ENCODE results near the gene COL24A1.
"Not testable (repeated sequence)": the region's sequence is repeated elsewhere in the genome, so short reads cannot be mapped to it uniquely, and the experiment has no call there.

Gene COL24A1

DNA sequence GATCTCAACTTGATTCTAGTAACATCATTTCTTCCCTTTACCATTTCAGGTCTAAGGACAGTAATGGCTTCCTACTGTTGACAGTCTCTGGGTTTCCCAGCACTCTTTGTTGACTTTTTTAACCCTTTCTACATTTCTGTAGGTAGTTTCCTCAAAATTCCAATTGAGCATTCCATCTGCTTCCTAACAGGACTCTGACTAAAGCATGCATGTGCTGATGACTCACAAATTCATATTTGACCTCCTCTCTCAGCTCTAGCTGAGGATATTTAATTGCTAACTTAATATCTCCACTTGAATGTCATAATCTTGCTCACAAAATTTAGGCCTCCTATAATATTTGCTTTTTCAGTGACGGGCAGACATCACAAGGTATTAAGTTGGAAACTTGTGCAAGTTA, 355.1 kb downstream of the COL24A1 start:
- WGBS = 100% methylated on average over 1 of the region's 1 CpG
- Histone ChIP-seq H3K9ac (ENCODE audit: low read depth, low read length) (no peak overlapping the region), H3K4me1 (ENCODE audit: insufficient read depth, low read length) (no peaks in the 10 kb centered on the region)

DNA sequence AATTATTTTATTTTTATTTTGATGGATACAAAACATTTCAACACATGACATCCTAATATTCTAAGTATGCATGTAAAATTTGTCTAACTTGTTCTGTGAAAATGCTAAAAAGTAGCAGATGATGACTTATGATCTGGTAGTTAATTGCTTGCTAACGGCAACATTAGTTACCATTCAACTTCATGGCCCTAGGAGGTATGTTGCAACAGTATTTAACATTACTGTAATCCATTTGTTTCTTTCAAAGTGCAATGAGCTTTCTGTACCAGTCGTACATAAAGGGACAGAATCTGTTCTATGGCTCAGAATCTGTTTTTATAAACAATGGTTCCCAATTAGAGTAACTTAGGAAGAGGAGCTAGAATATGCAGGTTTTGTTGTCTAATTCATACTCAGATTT, 356.8 kb downstream of the COL24A1 start:
- WGBS = 100% methylated on average over 2 of the region's 2 CpGs
- Histone ChIP-seq H3K9ac (ENCODE audit: low read depth, low read length) (no peak overlapping the region), H3K9me3 (ENCODE audit: insufficient read depth, low read depth, low read length) (no peaks in the 10 kb centered on the region), H3K27ac (ENCODE audit: low read depth, low read length) (no peak overlapping the region), H3K27me3 (ENCODE audit: insufficient read depth, low read length) (no peaks in the 10 kb centered on the region), H3K36me3 (ENCODE audit: insufficient read depth, low read length) (no peaks in the 10 kb centered on the region), H3K4me1 (ENCODE audit: insufficient read depth, low read length) (no peaks in the 10 kb centered on the region), H3K4me3 (ENCODE audit: low read length) (no peak overlapping the region)

More for the DNA sequence above, 355.1 kb downstream of the COL24A1 start:
- Histone ChIP-seq H3K36me3 (ENCODE audit: insufficient read depth, low read length) (no peaks in the 10 kb centered on the region), H3K9me3 (ENCODE audit: insufficient read depth, low read depth, low read length) (no peaks in the 10 kb centered on the region), H3K27me3 (ENCODE audit: insufficient read depth, low read length) (no peaks in the 10 kb centered on the region), H3K27ac (ENCODE audit: low read depth, low read length) (no peak overlapping the region), H3K4me3 (ENCODE audit: low read length) (no peak overlapping the region)

DNA sequence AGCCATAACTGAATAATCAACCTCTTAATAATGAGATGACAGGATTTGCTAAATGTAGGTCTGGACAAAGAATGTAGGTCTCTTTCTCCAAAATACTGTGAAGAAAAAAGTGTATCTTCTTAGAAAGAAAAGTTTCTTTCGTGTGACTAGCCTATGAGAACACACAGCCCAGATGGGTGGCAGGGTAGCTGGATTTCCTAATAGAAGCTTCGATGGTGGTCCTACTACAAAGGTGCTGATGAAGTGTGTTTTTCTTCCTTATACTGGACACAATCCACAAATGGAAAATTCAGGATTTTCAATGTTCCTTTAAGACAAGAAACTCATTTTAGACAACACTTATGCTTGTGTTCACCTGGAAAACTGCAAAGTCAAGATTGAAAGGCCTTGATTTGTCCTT, 358.2 kb downstream of the COL24A1 start:
- no peaks in the 10 kb centered on the region for H3K4me1 ChIP-seq (ENCODE audit: insufficient read depth, low read length)
- 96% methylated on average over 2 of the region's 2 CpGs for WGBS
- no peaks in the 10 kb centered on the region for H3K9me3 ChIP-seq (ENCODE audit: insufficient read depth, low read depth, low read length)
- no peaks in the 10 kb centered on the region for H3K27me3 ChIP-seq (ENCODE audit: insufficient read depth, low read length)
- H3K36me3 ChIP-seq (ENCODE audit: insufficient read depth, low read length) = no peaks in the 10 kb centered on the region
- H3K27ac ChIP-seq (ENCODE audit: low read depth, low read length) = no peak overlapping the region
- no peak overlapping the region for H3K9ac ChIP-seq (ENCODE audit: low read depth, low read length)
- no peak overlapping the region for H3K4me3 ChIP-seq (ENCODE audit: low read length)

GRCh38 chr1:85777021-85777420, 379.6 kb downstream of the COL24A1 start:
- WGBS = 91% methylated on average over 6 of the region's 6 CpGs
- H3K4me3 ChIP-seq (ENCODE audit: low read length); H3K4me1 ChIP-seq (ENCODE audit: insufficient read depth, low read length); H3K27me3 ChIP-seq (ENCODE audit: insufficient read depth, low read length); H3K9me3 ChIP-seq (ENCODE audit: insufficient read depth, low read depth, low read length); H3K27ac ChIP-seq (ENCODE audit: low read depth, low read length); H3K36me3 ChIP-seq (ENCODE audit: insufficient read depth, low read length); H3K9ac ChIP-seq (ENCODE audit: low read depth, low read length): not testable (repeated sequence)

DNA sequence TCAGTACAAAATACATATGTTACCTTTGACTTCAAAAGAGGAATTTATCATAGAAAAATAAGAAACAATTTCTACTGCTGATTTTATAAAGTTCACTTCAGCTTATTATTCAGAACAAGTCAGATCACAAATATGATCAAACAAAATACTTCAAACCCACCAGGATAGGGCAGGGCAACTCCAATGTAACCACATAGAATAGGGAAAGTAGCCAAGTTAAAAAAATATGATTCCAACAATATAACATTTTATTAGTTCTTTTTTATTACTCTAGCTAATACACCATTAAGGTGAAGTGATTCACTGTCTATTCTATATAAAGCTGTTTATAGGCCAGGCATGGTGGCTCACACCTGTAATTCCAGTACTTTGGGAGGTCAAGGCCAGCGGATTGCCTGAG, 393.8 kb downstream of the COL24A1 start:
- Histone ChIP-seq H3K9ac (ENCODE audit: low read depth, low read length) (no peak overlapping the region), H3K4me1 (ENCODE audit: insufficient read depth, low read length) (no peaks in the 10 kb centered on the region; the same call in 1 of the 2 replicates)

GRCh38 chr1:85756864-85757263, 399.7 kb downstream of the COL24A1 start:
- no peaks in the 10 kb centered on the region; the same call in 1 of the 2 replicates for H3K4me1 ChIP-seq (ENCODE audit: insufficient read depth, low read length)
- H3K9me3 ChIP-seq (ENCODE audit: insufficient read depth, low read depth, low read length) = no peaks in the 10 kb centered on the region
- H3K4me3 ChIP-seq (ENCODE audit: low read length) = no peak overlapping the region
- no peak overlapping the region for H3K9ac ChIP-seq (ENCODE audit: low read depth, low read length)
- no peak overlapping the region for H3K27ac ChIP-seq (ENCODE audit: low read depth, low read length)
- WGBS = 92% methylated on average over 5 of the region's 5 CpGs
- no peaks in the 10 kb centered on the region for H3K27me3 ChIP-seq (ENCODE audit: insufficient read depth, low read length)
- H3K36me3 ChIP-seq (ENCODE audit: insufficient read depth, low read length) = no peaks in the 10 kb centered on the region

More for the DNA sequence above, 393.8 kb downstream of the COL24A1 start:
- 90% methylated on average over 1 of the region's 1 CpG for WGBS
- Histone ChIP-seq H3K27ac (ENCODE audit: low read depth, low read length) (no peak overlapping the region), H3K9me3 (ENCODE audit: insufficient read depth, low read depth, low read length) (no peaks in the 10 kb centered on the region), H3K27me3 (ENCODE audit: insufficient read depth, low read length) (no peaks in the 10 kb centered on the region), H3K4me3 (ENCODE audit: low read length) (no peak overlapping the region), H3K36me3 (ENCODE audit: insufficient read depth, low read length) (no peaks in the 10 kb centered on the region)

DNA sequence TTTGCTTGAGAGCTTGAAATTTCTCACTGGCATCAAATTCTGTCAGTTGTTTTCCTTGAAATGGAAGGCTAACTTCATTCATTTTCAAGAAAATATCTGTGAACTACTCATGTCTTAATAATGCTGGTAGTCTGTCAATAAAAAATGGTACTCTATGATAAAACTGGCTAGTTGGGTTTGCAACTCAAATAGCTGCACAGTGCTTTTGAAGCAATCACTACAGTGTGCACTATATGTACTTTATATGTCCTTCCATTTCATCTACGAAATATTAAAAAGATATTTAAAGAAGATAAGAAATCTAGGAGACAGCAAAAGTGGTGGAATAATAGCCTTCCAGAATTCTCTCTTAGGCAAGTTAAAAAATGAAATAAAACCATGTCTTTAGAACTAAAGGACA, 408.5 kb downstream of the COL24A1 start:
- Histone ChIP-seq H3K27me3 (ENCODE audit: insufficient read depth, low read length) (no peaks in the 10 kb centered on the region), H3K27ac (ENCODE audit: low read depth, low read length) (no peak overlapping the region), H3K4me3 (ENCODE audit: low read length) (no peak overlapping the region), H3K4me1 (ENCODE audit: insufficient read depth, low read length) (no peaks in the 10 kb centered on the region), H3K9ac (ENCODE audit: low read depth, low read length) (no peak overlapping the region), H3K36me3 (ENCODE audit: insufficient read depth, low read length) (no peaks in the 10 kb centered on the region), H3K9me3 (ENCODE audit: insufficient read depth, low read depth, low read length) (peaks cover 4% of the 10 kb centered on the region; the same call in 1 of the 2 replicates)
- no CpG with 5 or more reads among the region's 1 CpG for WGBS

DNA sequence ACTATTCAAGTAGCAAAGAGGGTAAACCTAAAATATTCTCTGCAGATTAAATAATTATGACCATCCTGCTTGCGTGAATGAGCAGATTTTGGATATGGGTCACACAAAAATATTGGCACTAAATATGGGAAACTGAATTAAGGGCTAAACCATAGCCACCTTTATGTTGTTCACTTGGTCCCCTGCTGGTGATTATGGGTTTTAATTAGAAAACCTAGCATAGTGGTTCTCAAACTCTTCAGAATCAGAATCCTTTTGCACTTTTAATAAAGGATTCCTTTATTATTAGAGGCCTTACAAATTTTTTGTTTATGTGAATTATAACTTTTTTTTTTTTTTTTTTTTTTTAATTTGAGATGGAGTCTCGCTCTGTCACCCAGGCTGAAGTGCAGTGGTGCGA, 409.8 kb downstream of the COL24A1 start:
- no peaks in the 10 kb centered on the region for H3K36me3 ChIP-seq (ENCODE audit: insufficient read depth, low read length)
- no peaks in the 10 kb centered on the region for H3K4me1 ChIP-seq (ENCODE audit: insufficient read depth, low read length)
- no peak overlapping the region for H3K4me3 ChIP-seq (ENCODE audit: low read length)
- H3K27me3 ChIP-seq (ENCODE audit: insufficient read depth, low read length) = no peaks in the 10 kb centered on the region
- H3K9me3 ChIP-seq (ENCODE audit: insufficient read depth, low read depth, low read length) = peaks cover 4% of the 10 kb centered on the region; the same call in 1 of the 2 replicates
- no peak overlapping the region for H3K27ac ChIP-seq (ENCODE audit: low read depth, low read length)
- H3K9ac ChIP-seq (ENCODE audit: low read depth, low read length) = no peak overlapping the region
- WGBS = 92% methylated on average over 3 of the region's 3 CpGs

DNA sequence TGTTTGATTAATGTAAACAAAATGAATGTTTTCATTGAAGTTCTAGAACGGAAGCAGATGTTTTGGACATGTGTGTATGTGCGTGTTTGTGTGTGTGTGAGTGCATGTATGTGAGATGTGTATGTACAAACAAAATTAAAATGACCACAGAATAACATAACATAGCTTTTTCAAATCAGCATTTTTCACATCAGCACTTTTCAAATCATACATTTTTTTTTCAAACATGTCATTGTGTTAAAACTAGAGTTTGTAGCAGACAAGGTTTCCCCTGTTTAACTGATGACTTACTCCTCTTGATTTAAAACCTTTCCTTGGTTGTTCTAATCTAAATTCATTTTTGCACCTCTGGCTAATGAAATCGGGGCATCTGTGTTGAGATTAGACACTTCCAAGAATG, 412.8 kb downstream of the COL24A1 start:
- no peak overlapping the region for H3K9ac ChIP-seq (ENCODE audit: low read depth, low read length)
- 98% methylated on average over 3 of the region's 3 CpGs for WGBS
- no peak overlapping the region for H3K4me3 ChIP-seq (ENCODE audit: low read length)
- no peaks in the 10 kb centered on the region for H3K36me3 ChIP-seq (ENCODE audit: insufficient read depth, low read length)
- peaks cover 4% of the 10 kb centered on the region; the same call in 1 of the 2 replicates for H3K9me3 ChIP-seq (ENCODE audit: insufficient read depth, low read depth, low read length)
- no peaks in the 10 kb centered on the region for H3K4me1 ChIP-seq (ENCODE audit: insufficient read depth, low read length)
- H3K27ac ChIP-seq (ENCODE audit: low read depth, low read length) = no peak overlapping the region
- no peaks in the 10 kb centered on the region for H3K27me3 ChIP-seq (ENCODE audit: insufficient read depth, low read length)

- no peak overlapping the region for H3K27ac ChIP-seq (ENCODE audit: low read depth, low read length)
- H3K9ac ChIP-seq (ENCODE audit: low read depth, low read length) = no peak overlapping the region
- no peaks in the 10 kb centered on the region for H3K27me3 ChIP-seq (ENCODE audit: insufficient read depth, low read length)
- no peaks in the 10 kb centered on the region for H3K9me3 ChIP-seq (ENCODE audit: insufficient read depth, low read depth, low read length)
- H3K36me3 ChIP-seq (ENCODE audit: insufficient read depth, low read length) = no peaks in the 10 kb centered on the region
- WGBS = 100% methylated on average over 1 of the region's 1 CpG
- no peaks in the 10 kb centered on the region for H3K4me1 ChIP-seq (ENCODE audit: insufficient read depth, low read length)
- H3K4me3 ChIP-seq (ENCODE audit: low read length) = no peak overlapping the region
Measured at GRCh38 chr1:85734931-85735330, 421.6 kb downstream of the COL24A1 start.

DNA sequence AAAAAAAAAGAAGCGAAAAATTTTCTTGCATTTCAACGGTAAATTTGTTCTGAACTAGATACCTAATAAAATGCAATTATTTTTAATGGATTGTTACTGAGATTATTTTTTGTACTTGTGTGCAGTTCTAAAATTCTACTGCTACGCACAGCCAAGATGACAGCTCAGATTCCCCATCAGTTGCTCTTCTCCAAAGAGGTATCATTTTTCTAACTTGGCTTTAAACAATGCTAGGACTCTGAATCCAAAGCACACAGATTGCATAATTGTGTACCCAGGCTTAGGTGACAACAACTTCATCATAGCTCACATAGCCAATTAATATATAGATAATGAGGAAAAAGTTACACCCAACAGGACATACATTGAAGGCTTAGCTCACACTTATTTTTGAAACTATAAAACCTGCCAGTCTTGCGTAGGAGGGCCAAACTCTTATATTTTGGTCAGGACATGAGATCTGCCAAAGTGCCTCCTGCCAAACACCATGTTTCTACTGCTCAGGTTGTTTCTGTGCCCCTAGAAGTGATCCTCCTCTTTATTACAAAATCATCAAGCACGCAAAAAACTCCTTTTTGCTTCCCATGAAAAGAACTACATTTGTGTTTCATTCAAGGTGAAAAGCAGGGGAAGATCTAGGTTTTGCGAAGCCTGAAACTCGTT, 437.8 kb downstream of the COL24A1 start:
- no peaks in the 10 kb centered on the region for H3K4me1 ChIP-seq (ENCODE audit: insufficient read depth, low read length)
- no peaks in the 10 kb centered on the region for H3K36me3 ChIP-seq (ENCODE audit: insufficient read depth, low read length)
- no peak overlapping the region for H3K27ac ChIP-seq (ENCODE audit: low read depth, low read length)
- peaks cover 26% of the 10 kb centered on the region for H3K9me3 ChIP-seq (ENCODE audit: insufficient read depth, low read depth, low read length)
- WGBS = 95% methylated on average over 5 of the region's 7 CpGs
- H3K9ac ChIP-seq (ENCODE audit: low read depth, low read length) = no peak overlapping the region
- H3K27me3 ChIP-seq (ENCODE audit: insufficient read depth, low read length) = no peaks in the 10 kb centered on the region
- no peak overlapping the region for H3K4me3 ChIP-seq (ENCODE audit: low read length)

Data from HUES64 (cell line).